H1 (cell line): ENCODE data around the gene NME8. TPM values are rescaled to one million over a fixed set of nuclear protein-coding genes. Genes with fewer than 3 reads are reported as not detected.
"Not testable (repeated sequence)": the region's sequence is repeated elsewhere in the genome, so short reads cannot be mapped to it uniquely, and the experiment has no call there.

Source experiments
- CTCF ChIA-PET: fragments of 300-600 bp; sonication (Branson Sonifier 250); formaldehyde crosslinking; loops from one replicate; lab custom pipeline; 2021; ENCODE audit not compliant: partially characterized antibody; lab: Charles Lee
- POLR2A ChIA-PET: fragments of 300-600 bp; sonication (Branson Sonifier 250); formaldehyde crosslinking; loops from one replicate; lab custom pipeline; 2021; ENCODE audit warnings: inconsistent platforms; ENCODE audit not compliant: partially characterized antibody; lab: Charles Lee
- DNase-seq, 2 experiments: peaks; one replicate each; pipeline versions ENCODE4 v3.0.0 to v3.0.0-alpha.2; 2010 to 2022; ENCODE audit warnings: low spot score in 2 of 2, low read depth in 1 of 2, mixed read lengths in 1 of 2
- FAIRE-seq: peaks from 2 replicates; lab custom pipeline; 2011; peaks lifted over from hg19 to GRCh38; lab: Jason Lieb, UNC
- H2AFZ ChIP-seq: 2 replicates; pipeline ENCODE4 v1.8.1; 2012; ENCODE audit warnings: low read length, inconsistent platforms
- H2AK5ac ChIP-seq: 2 replicates; pipeline ENCODE4 v1.6.1; 2013; ENCODE audit warnings: low read depth, low read length
- H2BK120ac ChIP-seq: replicated peaks from 2 replicates; pipeline ENCODE3; 2013; ENCODE audit warnings: low read depth, low read length, inconsistent platforms
- H2BK12ac ChIP-seq: 2 replicates; pipeline ENCODE4 v1.6.1; 2013; ENCODE audit warnings: low read depth, low read length
- H2BK15ac ChIP-seq: 2 replicates; pipeline ENCODE4 v1.6.1; 2013; ENCODE audit warnings: low read length
- H2BK20ac ChIP-seq: 2 replicates; pipeline ENCODE4 v1.6.1; 2013; ENCODE audit warnings: low read length
- H2BK5ac ChIP-seq: 2 replicates; pipeline ENCODE4 v1.6.1; 2013; ENCODE audit warnings: low read depth, low read length
- H3K14ac ChIP-seq: 2 replicates; pipeline ENCODE4 v1.6.1; 2013; ENCODE audit warnings: inconsistent platforms; ENCODE audit not compliant: insufficient read length
- H3K18ac ChIP-seq: 2 replicates; pipeline ENCODE4 v1.6.1; 2013; ENCODE audit warnings: low read length; ENCODE audit errors: extremely low read depth
- H3K23ac ChIP-seq: 2 replicates; pipeline ENCODE4 v1.6.1; 2013; ENCODE audit warnings: inconsistent platforms; ENCODE audit not compliant: insufficient read length
- H3K23me2 ChIP-seq: 2 replicates; pipeline ENCODE4 v1.6.1; 2013; ENCODE audit warnings: low read depth, low read length
- H3K27ac ChIP-seq: 2 replicates; pipeline ENCODE4 v1.6.1; 2011; ENCODE audit warnings: low read depth, low read length, inconsistent platforms
- H3K27me3 ChIP-seq, 4 experiments: replicated peaks in 1 of 4; 1 replicate in 1 of 4; 2 replicates in 3 of 4; pipeline versions ENCODE4 v1.6.1 to v1.8.1; 2011 to 2013; ENCODE audit warnings: low read length in 3 of 4, mild to moderate bottlenecking in 3 of 4, inconsistent platforms in 2 of 4, mixed read lengths in 2 of 4, moderate library complexity in 1 of 4; ENCODE audit not compliant: control insufficient read depth in 3 of 4, insufficient read depth in 3 of 4; ENCODE audit errors: extremely low read depth in 1 of 4
- H3K36me3 ChIP-seq, 4 experiments: 2 replicates each; pipeline versions ENCODE4 v1.6.1 to v1.8.1; 2011 to 2013; ENCODE audit warnings: mild to moderate bottlenecking in 4 of 4, low read length in 3 of 4, moderate library complexity in 2 of 4, control low read depth in 1 of 4, inconsistent platforms in 1 of 4; ENCODE audit not compliant: insufficient read depth in 4 of 4, control insufficient read depth in 2 of 4
- H3K4ac ChIP-seq: replicated peaks from 2 replicates; pipeline ENCODE3; 2013; ENCODE audit warnings: low read length, low read depth, mixed read lengths, inconsistent platforms; ENCODE audit not compliant: insufficient read length
- H3K4me1 ChIP-seq, 4 experiments: replicated peaks in 1 of 4; 1 replicate in 1 of 4; 2 replicates in 3 of 4; pipeline versions ENCODE4 v1.6.1 to v1.8.1; 2011 to 2013; ENCODE audit warnings: low read length in 3 of 4, inconsistent platforms in 2 of 4, mixed read lengths in 1 of 4; ENCODE audit not compliant: insufficient read depth in 4 of 4, control insufficient read depth in 3 of 4
- H3K4me2 ChIP-seq, 2 experiments: 2 replicates each; pipeline versions ENCODE4 v1.6.1 to v1.8.1; 2011 to 2013; ENCODE audit warnings: low read depth in 2 of 2, low read length in 2 of 2, control low read depth in 1 of 2, inconsistent platforms in 1 of 2, mild to moderate bottlenecking in 1 of 2; ENCODE audit not compliant: insufficient read depth in 1 of 2
- H3K4me3 ChIP-seq, 4 experiments: fragments of 200-600, 300-600 bp in 1 of 4; sonication (generic), shearing (Covaris generic), sonication (Bioruptor Twin) in 1 of 4; 2 replicates each; pipeline versions ENCODE4 v1.5.1 to v1.8.1; 2011 to 2016; ENCODE audit warnings: low read length in 4 of 4, low read depth in 3 of 4, control low read depth in 2 of 4, inconsistent platforms in 2 of 4, mild to moderate bottlenecking in 2 of 4, mixed read lengths in 1 of 4, moderate library complexity in 1 of 4; ENCODE audit not compliant: insufficient read depth in 2 of 4; ENCODE audit errors: extremely low read depth in 1 of 4
- H3K56ac ChIP-seq: replicated peaks from 2 replicates; pipeline ENCODE3; 2013; ENCODE audit warnings: low read depth, mild to moderate bottlenecking, mixed read lengths, low read length, inconsistent platforms; ENCODE audit not compliant: insufficient read length
- H3K79me1 ChIP-seq: 2 replicates; pipeline ENCODE4 v1.6.1; 2013; ENCODE audit warnings: low read depth, low read length, control low read depth
- H3K79me2 ChIP-seq, 2 experiments: 2 replicates each; pipeline versions ENCODE4 v1.6.1 to v1.8.1; 2012 to 2013; ENCODE audit warnings: low read length in 2 of 2, mild to moderate bottlenecking in 2 of 2, inconsistent platforms in 1 of 2; ENCODE audit not compliant: insufficient read depth in 2 of 2, control insufficient read depth in 1 of 2
- H3K9ac ChIP-seq, 4 experiments: replicated peaks in 1 of 4; 1 replicate in 1 of 4; 2 replicates in 3 of 4; pipeline versions ENCODE4 v1.6.1 to v1.8.1; 2011 to 2013; ENCODE audit warnings: low read depth in 3 of 4, low read length in 3 of 4, control low read depth in 2 of 4, mild to moderate bottlenecking in 2 of 4, moderate library complexity in 2 of 4, inconsistent platforms in 1 of 4; ENCODE audit errors: extremely low read depth in 1 of 4
- H3K9me3 ChIP-seq, 2 experiments: 2 replicates each; pipeline versions ENCODE4 v1.6.1 to v1.8.1; 2012 to 2013; ENCODE audit warnings: mild to moderate bottlenecking in 2 of 2, moderate library complexity in 2 of 2, control low read depth in 1 of 2, inconsistent platforms in 1 of 2, low read depth in 1 of 2, low read length in 1 of 2, mixed read lengths in 1 of 2; ENCODE audit not compliant: insufficient read depth in 2 of 2
- H4K20me1 ChIP-seq, 2 experiments: replicated peaks in 1 of 2; 2 replicates each; pipeline versions ENCODE3 to v1.8.1; 2011 to 2013; ENCODE audit warnings: inconsistent platforms in 2 of 2, low read length in 2 of 2, mild to moderate bottlenecking in 1 of 2; ENCODE audit not compliant: insufficient read depth in 2 of 2, control insufficient read depth in 1 of 2
- H4K5ac ChIP-seq: 2 replicates; pipeline ENCODE4 v1.6.1; 2013; ENCODE audit warnings: low read length, low read depth, mixed read lengths, inconsistent platforms; ENCODE audit not compliant: insufficient read length
- H4K8ac ChIP-seq: 2 replicates; pipeline ENCODE4 v1.8.0; 2013; ENCODE audit warnings: mild to moderate bottlenecking, moderate library complexity, low read length, inconsistent platforms; ENCODE audit not compliant: insufficient read depth; ENCODE audit errors: extremely low read depth
- H4K91ac ChIP-seq: replicated peaks from 2 replicates; pipeline ENCODE3; 2013; ENCODE audit warnings: low read length, mixed read lengths, inconsistent platforms; ENCODE audit not compliant: insufficient read length
- WGBS, 2 experiments: shearing (Covaris generic) in 1 of 2; methylation state at CpG; one replicate each; pipeline versions ENCODE4 v1.1.6 to v1.1.7; 2013 to 2015; ENCODE audit warnings: low lambda C conversion rate in 2 of 2, mixed read lengths in 2 of 2, inconsistent platforms in 1 of 2, low coverage in 1 of 2, missing lambda C conversion rate in 1 of 2; ENCODE audit not compliant: insufficient replicate concordance in 2 of 2, insufficient coverage in 1 of 2, insufficient read length in 1 of 2; ENCODE audit errors: extremely low coverage in 1 of 2, missing lambda C conversion rate in 1 of 2; 5-methylcytosine and 5-hydroxymethylcytosine counted together
- polyA plus RNA-seq, 7 experiments: library from polyadenylated mRNA; depleted of rRNA in 3 of 7; stranded (reverse) in 5 of 7; unstranded in 2 of 7; fragments of >200 nt in 5 of 7; fragments of 200-250 nt in 2 of 7; gene quantifications; 1 replicate in 5 of 7; 2 replicates in 1 of 7; 4 replicates in 1 of 7; pipeline versions ENCODE4 v1.2.1 to v1.2.3, GENCODE V29; 2011 to 2013; ENCODE audit warnings: missing spikeins in 2 of 7, mixed read lengths in 2 of 7
- total RNA-seq: library from RNA; stranded (reverse); fragmentation: NEBNext Ultra II Directional; extraction: Animal tissue kit (Norgen Biotek cat#: 25700); gene quantifications from 2 replicates; pipeline ENCODE4 v1.2.1, GENCODE V29; 2021

The NME8 gene
- total and polyA plus RNA-seq, 2 of the 8 experiments (the other 6 are each of a cell fraction or from before 2014, with no cell fraction given): 0.22 to 0.44 TPM

DNA sequence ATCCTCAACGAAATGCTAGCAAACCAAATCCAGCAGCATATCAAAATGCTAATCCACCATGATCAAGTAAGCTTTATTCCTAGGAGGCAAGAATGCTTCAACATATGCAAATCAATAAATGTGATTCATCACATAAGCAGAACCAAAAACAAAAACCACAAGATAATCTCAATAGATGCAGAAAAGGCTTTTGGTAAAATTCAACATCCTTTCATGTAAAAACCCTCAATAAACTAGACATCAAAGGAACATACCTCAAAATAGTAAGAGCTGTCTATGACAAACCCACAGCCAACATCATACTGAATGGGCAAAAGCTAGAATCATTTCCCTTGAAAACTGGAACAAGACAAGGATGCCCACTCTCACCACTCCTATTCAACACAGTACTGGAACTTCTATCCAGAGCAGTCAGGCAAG, 36.2 kb upstream of the NME8 start:
- H3K4me1 ChIP-seq, H3K23me2 ChIP-seq, H3K9me3 ChIP-seq, H2BK12ac ChIP-seq, H4K20me1 ChIP-seq, H3K4me3 ChIP-seq, H3K4me2 ChIP-seq, H4K91ac ChIP-seq, H3K27me3 ChIP-seq, H2BK5ac ChIP-seq, H3K4ac ChIP-seq, H3K79me2 ChIP-seq, H2BK20ac ChIP-seq, H4K8ac ChIP-seq, H3K18ac ChIP-seq, FAIRE-seq, H3K23ac ChIP-seq, H2BK120ac ChIP-seq, H2BK15ac ChIP-seq, H3K79me1 ChIP-seq, H3K27ac ChIP-seq, POLR2A ChIA-PET, H2AFZ ChIP-seq, H3K14ac ChIP-seq, H3K56ac ChIP-seq, H2AK5ac ChIP-seq, DNase-seq, H4K5ac ChIP-seq, H3K36me3 ChIP-seq, H3K9ac ChIP-seq: not testable (repeated sequence)
- CTCF ChIA-PET: interaction anchor here (1.2 kb wide), 1 partner anchor 21 kb away, joined by 4 read pairs; no protein-coding TSS in a partner anchor
- WGBS, 2 experiments: 88% methylated on average over 1 of the region's 1 CpG; no CpG with 5 or more reads in 1 of the 2 experiments
